Transverse colon (tissue), 4 donors: Measurements from ENCODE around the gene C21orf58.

ENCODE experiments used
- POLR2A ChIP-seq: fragments of 450-650 bp; IDR thresholded peaks from one replicate; pipeline ENCODE4 v1.6.1; 2016; ENCODE audit warnings: antibody characterized with exemption, mild to moderate bottlenecking, moderate library complexity
- POLR2AphosphoS5 ChIP-seq, 3 donors: sonication (generic); formaldehyde crosslinking; IDR thresholded peaks; one replicate each; pipeline ENCODE4 v1.6.1; 2016; ENCODE audit warnings: antibody characterized with exemption in 3 of 3
- TF ChIP-seq, protein P1 (sequence below), 5 experiments: fragments of 200-600 bp in 3 of 5; fragments of 450-650 bp in 2 of 5; sonication (generic) in 3 of 5; IDR thresholded peaks; 1 replicate in 2 of 5; 2 replicates in 3 of 5; pipeline ENCODE4 v1.5.1; 2016 to 2017; ENCODE audit warnings: antibody characterized with exemption in 5 of 5, inconsistent platforms in 3 of 5, mild to moderate bottlenecking in 2 of 5, moderate library complexity in 1 of 5

DNA sequence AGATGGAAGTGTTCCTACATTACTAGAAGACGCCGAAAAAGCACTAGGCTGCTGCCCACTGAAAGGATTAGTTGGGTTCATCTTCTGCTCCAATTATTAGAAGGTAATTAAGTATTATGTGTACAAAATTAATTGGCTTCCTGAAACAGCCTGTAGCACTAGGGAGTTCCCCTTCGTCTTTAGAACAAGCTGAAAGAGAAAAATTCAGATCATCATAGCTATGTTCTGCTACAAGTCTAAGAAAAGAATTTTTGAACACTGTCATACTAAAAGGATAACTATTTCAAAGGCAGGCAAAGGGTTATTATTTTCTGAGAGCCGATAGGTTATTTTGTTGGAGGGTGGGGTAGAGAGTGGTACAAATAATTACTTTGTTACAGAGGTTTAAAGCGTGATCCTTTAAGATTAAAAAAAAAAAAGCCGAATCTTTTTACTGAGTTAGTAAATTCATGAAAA lies 38.4 kb downstream of the C21orf58 start, which contains the start of gene MCM3AP:
- no peak for TF ChIP-seq POLR2AphosphoS5 (IDR thresholded peaks at IDR 0.05)
- TF ChIP-seq POLR2A = no peak
- TF ChIP-seq, protein P1, sequence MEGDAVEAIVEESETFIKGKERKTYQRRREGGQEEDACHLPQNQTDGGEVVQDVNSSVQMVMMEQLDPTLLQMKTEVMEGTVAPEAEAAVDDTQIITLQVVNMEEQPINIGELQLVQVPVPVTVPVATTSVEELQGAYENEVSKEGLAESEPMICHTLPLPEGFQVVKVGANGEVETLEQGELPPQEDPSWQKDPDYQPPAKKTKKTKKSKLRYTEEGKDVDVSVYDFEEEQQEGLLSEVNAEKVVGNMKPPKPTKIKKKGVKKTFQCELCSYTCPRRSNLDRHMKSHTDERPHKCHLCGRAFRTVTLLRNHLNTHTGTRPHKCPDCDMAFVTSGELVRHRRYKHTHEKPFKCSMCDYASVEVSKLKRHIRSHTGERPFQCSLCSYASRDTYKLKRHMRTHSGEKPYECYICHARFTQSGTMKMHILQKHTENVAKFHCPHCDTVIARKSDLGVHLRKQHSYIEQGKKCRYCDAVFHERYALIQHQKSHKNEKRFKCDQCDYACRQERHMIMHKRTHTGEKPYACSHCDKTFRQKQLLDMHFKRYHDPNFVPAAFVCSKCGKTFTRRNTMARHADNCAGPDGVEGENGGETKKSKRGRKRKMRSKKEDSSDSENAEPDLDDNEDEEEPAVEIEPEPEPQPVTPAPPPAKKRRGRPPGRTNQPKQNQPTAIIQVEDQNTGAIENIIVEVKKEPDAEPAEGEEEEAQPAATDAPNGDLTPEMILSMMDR (IDR thresholded peaks at IDR 0.05) = no peak
